Measurements from ENCODE around the gene NSMCE1.

GRCh38 chr16:27256861-27257260, 11.7 kb downstream of the NSMCE1 start:
- no peak for TF ChIP-seq CTCF (conservative IDR thresholded peaks at IDR 0.05 in 1 of 2, IDR thresholded peaks at IDR 0.05 in 1 of 2; ENCODE audit: low read depth in 1 of 2, low read length in 2 of 2)
- no peak for TF ChIP-seq EZH2 (IDR thresholded peaks at IDR 0.05; ENCODE audit: low read length, missing control alignments)

All from fibroblast of lung (primary cell).